ENCODE data around the gene DTNB. TPM values are rescaled to one million over a fixed set of nuclear protein-coding genes. Genes with fewer than 3 reads are reported as not detected.

DTNB gene
- total RNA-seq, 2 experiments from 2014 or later = 29.8 to 31.0 TPM

- ChIA-PET CTCF (interaction anchor here (0.8 to 2.4 kb wide), 5 partner anchors 8 to 24 kb away, joined by 3 to 11 read pairs (median 3); no protein-coding TSS in a partner anchor), POLR2A (no interaction called here)
- DNase-seq = no peak
- H3K4me1 Mint-ChIP-seq = peaks cover 38% of the 10 kb centered on the region
- H3K9me3 Mint-ChIP-seq = no peaks in the 10 kb centered on the region
- H3K27me3 Mint-ChIP-seq = no peaks in the 10 kb centered on the region
- H3K36me3 Mint-ChIP-seq (ENCODE audit: low read depth) = peaks cover 1% of the 10 kb centered on the region
- H3K4me3 Mint-ChIP-seq = no peak overlapping the region
- H3K27ac Mint-ChIP-seq = no peak overlapping the region
Measured at GRCh38 chr2:25590921-25591505, 82.4 kb downstream of the DTNB start.

- Mint-ChIP-seq H3K9me3 (no peaks in the 10 kb centered on the region), H3K4me3 (no peak overlapping the region), H3K4me1 (peaks cover 40% of the 10 kb centered on the region), H3K36me3 (ENCODE audit: low read depth) (peaks cover 1% of the 10 kb centered on the region), H3K27me3 (no peaks in the 10 kb centered on the region), H3K27ac (no peak overlapping the region)
- CTCF ChIA-PET = interaction anchor here (0.8 to 1.2 kb wide), 4 partner anchors 9 to 228 kb away, joined by 3 to 4 read pairs (median 3); no protein-coding TSS in a partner anchor
- POLR2A ChIA-PET = no interaction called here
- no peak for DNase-seq
Measured at GRCh38 chr2:25589676-25590205, 83.6 kb downstream of the DTNB start.

- Mint-ChIP-seq H3K27me3 (no peaks in the 10 kb centered on the region), H3K4me3 (no peak overlapping the region), H3K27ac (no peak overlapping the region), H3K9me3 (no peaks in the 10 kb centered on the region), H3K4me1 (peaks cover 37% of the 10 kb centered on the region), H3K36me3 (ENCODE audit: low read depth) (no peaks in the 10 kb centered on the region)
- DNase-seq = no peak
- POLR2A ChIA-PET = no interaction called here
- CTCF ChIA-PET = interaction anchor here (0.6 kb wide), 1 partner anchor 43 kb away, joined by 4 read pairs; no protein-coding TSS in a partner anchor
Measured at GRCh38 chr2:25588576-25588975, 84.8 kb downstream of the DTNB start.

GRCh38 chr2:25587361-25587760 is 86.0 kb downstream of the DTNB start:
- no peak for DNase-seq
- H3K27ac Mint-ChIP-seq = no peak overlapping the region
- no peaks in the 10 kb centered on the region for H3K36me3 Mint-ChIP-seq (ENCODE audit: low read depth)
- CTCF ChIA-PET = no interaction called here
- H3K4me1 Mint-ChIP-seq = peaks cover 30% of the 10 kb centered on the region
- no peaks in the 10 kb centered on the region for H3K27me3 Mint-ChIP-seq
- POLR2A ChIA-PET = no interaction called here
- H3K9me3 Mint-ChIP-seq = no peaks in the 10 kb centered on the region
- no peak overlapping the region for H3K4me3 Mint-ChIP-seq

- CTCF ChIA-PET = interaction anchor here (0.6 kb wide), 3 partner anchors 14 to 115 kb away, joined by 3 to 4 read pairs (median 3); no protein-coding TSS in a partner anchor
Measured at GRCh38 chr2:25586726-25587144, 86.6 kb downstream of the DTNB start.

GRCh38 chr2:25585189-25585588 is 88.2 kb downstream of the DTNB start:
- CTCF ChIA-PET = interaction anchor here (0.8 to 1.3 kb wide), 2 partner anchors 13 to 25 kb away, joined by 3 read pairs; no protein-coding TSS in a partner anchor
- no peak overlapping the region for H3K4me3 Mint-ChIP-seq
- no peaks in the 10 kb centered on the region for H3K36me3 Mint-ChIP-seq (ENCODE audit: low read depth)
- POLR2A ChIA-PET = no interaction called here
- H3K27ac Mint-ChIP-seq = no peak overlapping the region
- H3K27me3 Mint-ChIP-seq = no peaks in the 10 kb centered on the region
- peaks cover 22% of the 10 kb centered on the region for H3K4me1 Mint-ChIP-seq
- no peak for DNase-seq
- H3K9me3 Mint-ChIP-seq = no peaks in the 10 kb centered on the region

More at GRCh38 chr2:25586726-25587144, 86.6 kb downstream of the DTNB start:
- H3K27ac Mint-ChIP-seq = peak overlapping the region; percentile 50
- H3K36me3 Mint-ChIP-seq (ENCODE audit: low read depth) = no peaks in the 10 kb centered on the region
- peaks cover 25% of the 10 kb centered on the region for H3K4me1 Mint-ChIP-seq
- POLR2A ChIA-PET = no interaction called here
- no peaks in the 10 kb centered on the region for H3K9me3 Mint-ChIP-seq
- H3K4me3 Mint-ChIP-seq = no peak overlapping the region
- H3K27me3 Mint-ChIP-seq = no peaks in the 10 kb centered on the region
- no peak for DNase-seq

GRCh38 chr2:25582077-25582830 is 91.1 kb downstream of the DTNB start:
- Mint-ChIP-seq H3K36me3 (ENCODE audit: low read depth) (peaks cover 2% of the 10 kb centered on the region), H3K9me3 (no peaks in the 10 kb centered on the region), H3K4me3 (no peak overlapping the region), H3K27ac (no peak overlapping the region), H3K27me3 (no peaks in the 10 kb centered on the region), H3K4me1 (peaks cover 8% of the 10 kb centered on the region)
- POLR2A ChIA-PET = no interaction called here
- CTCF ChIA-PET = interaction anchor here (0.6 to 1.4 kb wide), 2 partner anchors 9 to 12 kb away, joined by 3 read pairs; no protein-coding TSS in a partner anchor
- no peak for DNase-seq

GRCh38 chr2:25576596-25576995 is 96.8 kb downstream of the DTNB start:
- Mint-ChIP-seq H3K36me3 (ENCODE audit: low read depth) (peaks cover 5% of the 10 kb centered on the region), H3K4me3 (no peak overlapping the region), H3K9me3 (no peaks in the 10 kb centered on the region), H3K27me3 (no peaks in the 10 kb centered on the region), H3K4me1 (no peaks in the 10 kb centered on the region), H3K27ac (no peak overlapping the region)
- ChIA-PET CTCF (no interaction called here), POLR2A (no interaction called here)
- no peak for DNase-seq

GRCh38 chr2:25572638-25573037 is 100.7 kb downstream of the DTNB start:
- H3K36me3 Mint-ChIP-seq (ENCODE audit: low read depth) = peaks cover 4% of the 10 kb centered on the region
- H3K4me3 Mint-ChIP-seq = no peak overlapping the region

GRCh38 chr2:25570161-25570845 is 103.1 kb downstream of the DTNB start:
- POLR2A ChIA-PET = no interaction called here
- no peak overlapping the region for H3K27ac Mint-ChIP-seq
- peaks cover 13% of the 10 kb centered on the region for H3K4me1 Mint-ChIP-seq
- no peak overlapping the region for H3K4me3 Mint-ChIP-seq
- no peaks in the 10 kb centered on the region for H3K9me3 Mint-ChIP-seq
- no peaks in the 10 kb centered on the region for H3K27me3 Mint-ChIP-seq
- DNase-seq = no peak
- CTCF ChIA-PET = interaction anchor here (0.6 kb wide), 2 partner anchors 12 to 324 kb away, joined by 3 read pairs; no protein-coding TSS in a partner anchor
- no peaks in the 10 kb centered on the region for H3K36me3 Mint-ChIP-seq (ENCODE audit: low read depth)

More at GRCh38 chr2:25572638-25573037, 100.7 kb downstream of the DTNB start:
- Mint-ChIP-seq H3K9me3 (no peaks in the 10 kb centered on the region), H3K4me1 (no peaks in the 10 kb centered on the region), H3K27me3 (no peaks in the 10 kb centered on the region), H3K27ac (no peak overlapping the region)
- no peak for DNase-seq
- POLR2A ChIA-PET = no interaction called here
- CTCF ChIA-PET = interaction anchor here (0.6 to 1.1 kb wide), 2 partner anchors 14 to 20 kb away, joined by 3 to 4 read pairs; no protein-coding TSS in a partner anchor

GRCh38 chr2:25567406-25567805 is 106.0 kb downstream of the DTNB start:
- no peak overlapping the region for H3K4me3 Mint-ChIP-seq
- H3K36me3 Mint-ChIP-seq (ENCODE audit: low read depth) = no peaks in the 10 kb centered on the region
- H3K9me3 Mint-ChIP-seq = no peaks in the 10 kb centered on the region
- POLR2A ChIA-PET = no interaction called here
- DNase-seq = peak; percentile 49
- CTCF ChIA-PET = interaction anchor here (1.0 to 1.6 kb wide), 4 partner anchors 23 to 316 kb away, joined by 3 to 4 read pairs (median 4); no protein-coding TSS in a partner anchor
- H3K27me3 Mint-ChIP-seq = no peaks in the 10 kb centered on the region
- no peak overlapping the region for H3K27ac Mint-ChIP-seq
- peaks cover 13% of the 10 kb centered on the region for H3K4me1 Mint-ChIP-seq

- H3K36me3 Mint-ChIP-seq (ENCODE audit: low read depth) = no peaks in the 10 kb centered on the region
- ChIA-PET CTCF (interaction anchor here (0.5 to 1.6 kb wide), 8 partner anchors 8 to 355 kb away, joined by 3 to 5 read pairs (median 3); no protein-coding TSS in a partner anchor), POLR2A (interaction anchor here (0.6 kb wide), 1 partner anchor 282 kb away, joined by 3 read pairs; no protein-coding TSS in a partner anchor)
- no peak for DNase-seq
- H3K27ac Mint-ChIP-seq = no peak overlapping the region
- H3K4me1 Mint-ChIP-seq = peaks cover 16% of the 10 kb centered on the region
- no peaks in the 10 kb centered on the region for H3K27me3 Mint-ChIP-seq
- no peak overlapping the region for H3K4me3 Mint-ChIP-seq
- H3K9me3 Mint-ChIP-seq = peaks cover 4% of the 10 kb centered on the region
Measured at GRCh38 chr2:25566694-25567093, 106.7 kb downstream of the DTNB start.
